Panc1 (cell line): ENCODE results near the gene OR4C13. TPM values are rescaled to one million over a fixed set of nuclear protein-coding genes. Genes with fewer than 3 reads are reported as not detected.

Experiments
- ATAC-seq: fragments of 200-7000 bp; cut with Tn5 transposase; 2 replicates; pipeline ENCODE4 v1.9.1; 2020; ENCODE audit warnings: mild to moderate bottlenecking, moderate library complexity
- BruUV-seq: library from RNA; stranded (reverse); fragments of 400-500 nt; replicated peaks from 2 replicates; lab custom pipeline; 2021; lab: Mats Ljungman, UMichigan
- CTCF ChIA-PET: fragments of 300-600 bp; sonication (Branson Sonifier 250); formaldehyde crosslinking; loops from one replicate; lab custom pipeline; 2022; ENCODE audit warnings: antibody characterized with exemption; lab: Charles Lee
- POLR2A ChIA-PET: fragments of 300-600 bp; sonication (Branson Sonifier 250); formaldehyde crosslinking; loops from one replicate; lab custom pipeline; 2022; ENCODE audit warnings: antibody characterized with exemption; lab: Charles Lee
- DNase-seq: peaks from one replicate; pipeline ENCODE4 v3.0.0-alpha.2; 2010; ENCODE audit warnings: low read depth, low spot score
- H3K27ac ChIP-seq: 2 replicates; pipeline ENCODE4 v1.5.1; 2011; ENCODE audit warnings: mild to moderate bottlenecking, low read length, inconsistent platforms
- H3K27me3 ChIP-seq: fragments of 200-500 bp; sonication (Bioruptor generic); 2 replicates; pipeline ENCODE4 v1.6.0; 2014; ENCODE audit warnings: low read length, inconsistent platforms; ENCODE audit not compliant: control insufficient read depth, insufficient read depth
- H3K36me3 ChIP-seq: fragments of 200-500 bp; sonication (Bioruptor generic); 2 replicates; pipeline ENCODE4 v1.5.1; 2014; ENCODE audit warnings: inconsistent platforms, mild to moderate bottlenecking, low read length, moderate library complexity; ENCODE audit not compliant: control insufficient read depth, insufficient read depth
- H3K4me1 ChIP-seq: 2 replicates; pipeline ENCODE4 v1.5.1; 2011; ENCODE audit warnings: inconsistent platforms, mild to moderate bottlenecking, low read length, moderate library complexity; ENCODE audit not compliant: control insufficient read depth, insufficient read depth
- H3K4me3 ChIP-seq, 2 experiments: 2 replicates each; pipeline ENCODE4 v1.5.1; 2011 to 2012; ENCODE audit warnings: low read depth in 2 of 2, low read length in 2 of 2, mild to moderate bottlenecking in 2 of 2, inconsistent platforms in 1 of 2, moderate library complexity in 1 of 2
- H3K9me3 ChIP-seq: fragments of 200-500 bp; sonication (Bioruptor generic); 2 replicates; pipeline ENCODE4 v1.5.1; 2014; ENCODE audit warnings: low read depth, mild to moderate bottlenecking, inconsistent platforms, low read length, moderate library complexity; ENCODE audit not compliant: control insufficient read depth, insufficient read depth
- REST ChIP-seq, 2 experiments: IDR thresholded peaks; 2 replicates each; pipeline ENCODE4 v1.6.1; 2011 to 2012; ENCODE audit warnings: low read depth in 2 of 2, control low read depth in 1 of 2, low read length in 1 of 2, mild to moderate bottlenecking in 1 of 2, moderate library complexity in 1 of 2; ENCODE audit not compliant: insufficient read depth in 1 of 2
- in situ Hi-C: cut with HindIII; loops from 2 replicates; pipeline ENCODE4 v1.10.0; 2016; ENCODE audit warnings: low sequenced_read_pairs, low pct_unique_long_range_greater_than_20kb
- intact Hi-C: fragments of 100-400 bp; cut with micrococcal nuclease; formaldehyde crosslinking; loops from one replicate; pipeline ENCODE4 v1.10.0; 2022; ENCODE audit not compliant: unreplicated experiment
- total RNA-seq: library from RNA; stranded (reverse); gene quantifications from one replicate; pipeline ENCODE4 v1.2.1, GENCODE V29; 2021; ENCODE audit not compliant: unreplicated experiment
- TF ChIP-seq, protein P1 (sequence below): fragments of 450-650 bp; IDR thresholded peaks from 2 replicates; pipeline ENCODE4 v1.5.1; 2017; ENCODE audit warnings: mild to moderate bottlenecking

OR4C13 gene
- total RNA-seq, 1 experiment from 2014 or later = not detected

DNA sequence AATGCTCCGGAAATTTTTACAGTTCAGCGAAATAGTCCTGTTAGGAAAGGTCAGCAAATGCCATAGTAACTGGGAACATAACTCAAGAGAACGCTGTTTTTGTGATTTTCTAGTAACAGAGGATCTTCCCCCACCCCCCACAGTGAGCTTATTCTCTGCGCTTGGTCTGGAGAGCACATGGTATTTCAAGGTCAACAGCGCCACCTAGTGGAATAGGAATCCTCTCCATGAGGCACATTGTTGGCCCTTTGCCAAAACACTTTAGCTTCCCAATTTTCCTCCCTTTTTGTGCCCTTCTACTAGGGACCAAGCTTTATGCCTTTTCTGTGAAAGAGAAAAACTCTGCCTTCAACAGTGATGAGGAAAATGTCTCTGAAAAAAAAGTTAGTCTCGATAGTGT is 43.4 kb downstream of the OR4C13 start:
- ChIA-PET CTCF (interaction anchor here (0.6 to 0.7 kb wide), 2 partner anchors 17 to 1198 kb away, joined by 3 to 6 read pairs; no protein-coding TSS in a partner anchor), POLR2A (no interaction called here)
- Histone ChIP-seq H3K27ac (no peak overlapping the region), H3K4me1 (no peaks in the 10 kb centered on the region), H3K4me3 (no peak overlapping the region), H3K9me3 (peaks cover 4% of the 10 kb centered on the region; the same call in 1 of the 2 replicates), H3K36me3 (no peaks in the 10 kb centered on the region), H3K27me3 (no peaks in the 10 kb centered on the region)
- TF ChIP-seq, protein P1, sequence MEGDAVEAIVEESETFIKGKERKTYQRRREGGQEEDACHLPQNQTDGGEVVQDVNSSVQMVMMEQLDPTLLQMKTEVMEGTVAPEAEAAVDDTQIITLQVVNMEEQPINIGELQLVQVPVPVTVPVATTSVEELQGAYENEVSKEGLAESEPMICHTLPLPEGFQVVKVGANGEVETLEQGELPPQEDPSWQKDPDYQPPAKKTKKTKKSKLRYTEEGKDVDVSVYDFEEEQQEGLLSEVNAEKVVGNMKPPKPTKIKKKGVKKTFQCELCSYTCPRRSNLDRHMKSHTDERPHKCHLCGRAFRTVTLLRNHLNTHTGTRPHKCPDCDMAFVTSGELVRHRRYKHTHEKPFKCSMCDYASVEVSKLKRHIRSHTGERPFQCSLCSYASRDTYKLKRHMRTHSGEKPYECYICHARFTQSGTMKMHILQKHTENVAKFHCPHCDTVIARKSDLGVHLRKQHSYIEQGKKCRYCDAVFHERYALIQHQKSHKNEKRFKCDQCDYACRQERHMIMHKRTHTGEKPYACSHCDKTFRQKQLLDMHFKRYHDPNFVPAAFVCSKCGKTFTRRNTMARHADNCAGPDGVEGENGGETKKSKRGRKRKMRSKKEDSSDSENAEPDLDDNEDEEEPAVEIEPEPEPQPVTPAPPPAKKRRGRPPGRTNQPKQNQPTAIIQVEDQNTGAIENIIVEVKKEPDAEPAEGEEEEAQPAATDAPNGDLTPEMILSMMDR = peak; percentile 63
- TF ChIP-seq REST (IDR thresholded peaks at IDR 0.05; ENCODE audit: insufficient read depth in 1 of 2, low read depth in 2 of 2, low read length in 1 of 2) = no peak
- no peak for ATAC-seq
- no TSS peak for BruUV-seq
- in situ Hi-C loops (no loop called here), intact Hi-C loops (no loop called here)
- peak; percentile 8 for DNase-seq

Other genes starting within 250 kb of the OR4C13 start
- gene OR4C12, start 30.1 kb downstream of the OR4C13 start, total RNA-seq = not detected
- gene OR4C45, start 80.5 kb downstream of the OR4C13 start, total RNA-seq = not detected